CD4-positive, CD25-positive, alpha-beta regulatory T cell (primary cell): ENCODE measurements around the gene GREM2. TPM values are rescaled to one million over a fixed set of nuclear protein-coding genes. Genes with fewer than 3 reads are reported as not detected.

Experiments used
- ATAC-seq, 2 donors: fragments of 150-1000 bp; cut with Tn5 transposase; one replicate each; pipeline ENCODE4 v1.10.0; 2021; ENCODE audit warnings: low read depth in 2 of 2, moderate number of reproducible peaks in 2 of 2, moderate library complexity in 1 of 2
- DNase-seq, 3 donors: peaks; one replicate each; pipeline versions ENCODE4 v3.0.0 to v3.0.0-alpha.2; 2012 to 2022; ENCODE audit warnings: mixed read lengths in 1 of 3
- H3K27ac ChIP-seq: one replicate; pipeline ENCODE4 v1.7.0; 2013; ENCODE audit warnings: mild to moderate bottlenecking, low read length; ENCODE audit not compliant: insufficient read depth, poor library complexity, severe bottlenecking
- H3K27me3 ChIP-seq: one replicate; pipeline ENCODE4 v1.7.0; 2013; ENCODE audit warnings: low read length; ENCODE audit not compliant: control insufficient read depth, insufficient read depth
- H3K36me3 ChIP-seq: one replicate; pipeline ENCODE4 v1.7.0; 2013; ENCODE audit warnings: mild to moderate bottlenecking, low read length, moderate library complexity; ENCODE audit not compliant: control insufficient read depth, insufficient read depth
- H3K4me1 ChIP-seq: 2 replicates; pipeline ENCODE4 v1.7.0; 2013; ENCODE audit warnings: mild to moderate bottlenecking, low read length; ENCODE audit not compliant: insufficient read depth, control insufficient read depth, poor library complexity, severe bottlenecking
- H3K4me3 ChIP-seq: one replicate; pipeline ENCODE4 v1.7.0; 2013; ENCODE audit warnings: low read depth, mild to moderate bottlenecking, low read length, moderate library complexity
- H3K9me3 ChIP-seq, 2 experiments: 1 replicate in 1 of 2; 2 replicates in 1 of 2; pipeline ENCODE4 v1.7.0; 2013; ENCODE audit warnings: low read length in 2 of 2, mild to moderate bottlenecking in 1 of 2, moderate library complexity in 1 of 2; ENCODE audit not compliant: control insufficient read depth in 2 of 2
- H3K27ac Mint-ChIP-seq, 3 donors: one replicate each; pipeline ENCODE4 v1.8.0; 2020 to 2022; ENCODE audit warnings: mild to moderate bottlenecking in 3 of 3, mixed read lengths in 3 of 3, moderate library complexity in 2 of 3
- H3K27me3 Mint-ChIP-seq: one replicate; pipeline ENCODE4 v1.8.0; 2022; ENCODE audit warnings: mild to moderate bottlenecking, mixed read lengths
- H3K36me3 Mint-ChIP-seq: one replicate; pipeline ENCODE4 v1.8.0; 2020; ENCODE audit warnings: mixed read lengths
- H3K4me1 Mint-ChIP-seq, 4 donors: one replicate each; pipeline ENCODE4 v1.8.0; 2020 to 2022; ENCODE audit warnings: mixed read lengths in 4 of 4, mild to moderate bottlenecking in 1 of 4
- H3K4me3 Mint-ChIP-seq, 4 donors: one replicate each; pipeline ENCODE4 v1.8.0; 2020 to 2022; ENCODE audit warnings: mild to moderate bottlenecking in 4 of 4, mixed read lengths in 4 of 4, moderate library complexity in 3 of 4
- H3K9me3 Mint-ChIP-seq, 7 donors: one replicate each; pipeline ENCODE4 v1.8.0; 2020 to 2022; ENCODE audit warnings: mixed read lengths in 7 of 7, mild to moderate bottlenecking in 3 of 7, moderate library complexity in 2 of 7
- polyA plus RNA-seq, 4 donors: library from polyadenylated mRNA; unstranded; fragments of 300-500 nt; fragmentation: Illumina TruSeq; gene quantifications; one replicate each; pipeline ENCODE4 v1.2.3, GENCODE V29; 2021
- total RNA-seq: library from RNA; stranded (reverse); gene quantifications from one replicate; pipeline ENCODE4 v1.2.3, GENCODE V29; 2022

GREM2 gene
- total and polyA plus RNA-seq, 5 donors from 2014 or later: not detected

DNA sequence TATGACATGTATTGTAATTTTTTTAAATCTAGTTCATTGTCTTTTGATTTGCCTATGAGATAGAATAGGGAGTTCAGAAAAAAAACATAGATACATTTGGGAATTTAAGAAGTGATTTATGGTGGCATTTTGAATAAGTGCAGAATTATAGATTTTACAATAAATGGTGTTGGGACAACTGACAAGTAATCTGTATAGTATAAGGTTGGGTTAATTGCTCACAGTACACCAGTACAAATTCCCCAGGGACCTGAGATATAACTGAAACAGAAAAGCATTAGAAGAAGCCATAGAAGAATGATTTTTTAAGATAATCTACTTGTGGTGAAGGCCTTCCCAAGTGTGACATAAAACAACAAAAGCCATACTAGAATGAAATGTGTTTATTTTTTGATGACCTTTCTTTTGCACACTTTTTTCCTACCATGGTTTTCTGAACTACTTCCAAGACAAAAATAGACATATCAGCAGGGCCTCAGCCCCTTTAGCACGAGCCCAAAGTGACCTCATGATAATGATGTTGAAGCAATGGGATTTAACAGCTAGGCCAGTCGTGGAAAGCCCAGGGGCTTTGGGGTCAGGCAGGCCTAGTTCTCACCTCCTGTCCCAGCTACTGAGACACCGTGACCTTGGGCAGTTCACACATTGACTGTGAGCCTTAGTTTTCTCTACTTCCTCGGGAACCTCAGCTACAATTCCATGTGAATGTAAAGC lies 87.4 kb downstream of the GREM2 start:
- no peaks in the 10 kb centered on the region for H3K4me1 Mint-ChIP-seq
- H3K27me3 ChIP-seq: no peaks in the 10 kb centered on the region
- H3K4me1 ChIP-seq: no peaks in the 10 kb centered on the region
- ATAC-seq (no peak), DNase-seq (no peak)
- H3K4me3 Mint-ChIP-seq: no peak overlapping the region
- H3K9me3 ChIP-seq: no peaks in the 10 kb centered on the region
- H3K27me3 Mint-ChIP-seq: no peaks in the 10 kb centered on the region
- no peak overlapping the region for H3K27ac Mint-ChIP-seq
- peaks cover 2 to 12% (median 4%) of the 10 kb centered on the region in 7 donors for H3K9me3 Mint-ChIP-seq
- H3K27ac ChIP-seq: no peak overlapping the region
- no peak overlapping the region for H3K4me3 ChIP-seq
- no peaks in the 10 kb centered on the region for H3K36me3 Mint-ChIP-seq
- H3K36me3 ChIP-seq: no peaks in the 10 kb centered on the region

DNA sequence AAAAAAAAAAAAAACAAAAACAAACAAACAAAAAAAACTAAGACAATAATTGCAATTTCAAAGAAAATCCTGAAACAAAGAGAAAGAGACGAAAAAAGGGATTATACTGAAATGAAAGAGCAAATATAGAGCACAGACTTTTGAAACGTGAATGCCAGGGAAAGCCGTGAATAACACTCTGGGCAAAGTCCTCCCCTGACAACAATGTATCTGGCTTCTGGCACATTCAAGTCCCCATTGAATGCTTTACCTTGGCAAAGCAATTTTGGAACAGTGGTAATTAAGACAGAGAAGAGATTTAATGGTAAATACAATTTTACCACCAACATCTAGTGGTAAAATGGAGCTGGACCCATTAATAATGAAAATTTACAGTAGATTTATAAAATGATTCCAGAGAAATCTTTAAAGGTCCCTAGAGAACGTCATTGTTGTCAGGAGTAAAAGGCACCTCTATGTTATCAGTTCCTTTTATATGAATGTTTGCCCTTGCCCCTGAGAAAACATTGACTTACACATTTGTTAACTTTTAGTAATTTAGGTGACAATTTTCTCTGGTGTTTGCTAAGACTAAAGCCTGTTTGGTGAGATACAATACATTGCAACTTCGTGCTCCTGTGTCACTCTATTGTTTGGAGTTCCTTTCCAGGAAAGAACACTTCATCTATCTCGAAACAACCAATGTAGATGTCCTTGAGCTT lies 89.7 kb downstream of the GREM2 start:
- H3K9me3 ChIP-seq: no peaks in the 10 kb centered on the region
- H3K36me3 ChIP-seq: no peaks in the 10 kb centered on the region
- DNase-seq (no peak), ATAC-seq (no peak)
- H3K27ac ChIP-seq: no peak overlapping the region
- H3K27ac Mint-ChIP-seq: peak overlapping the region in 1 of 3 donors; percentile 58
- no peaks in the 10 kb centered on the region for H3K27me3 ChIP-seq
- H3K9me3 Mint-ChIP-seq: peaks cover 1 to 12% (median 5%) of the 10 kb centered on the region in 7 donors
- H3K36me3 Mint-ChIP-seq: no peaks in the 10 kb centered on the region
- no peak overlapping the region for H3K4me3 Mint-ChIP-seq
- no peaks in the 10 kb centered on the region for H3K27me3 Mint-ChIP-seq
- no peak overlapping the region for H3K4me3 ChIP-seq
- H3K4me1 ChIP-seq: no peaks in the 10 kb centered on the region
- no peaks in the 10 kb centered on the region for H3K4me1 Mint-ChIP-seq

DNA sequence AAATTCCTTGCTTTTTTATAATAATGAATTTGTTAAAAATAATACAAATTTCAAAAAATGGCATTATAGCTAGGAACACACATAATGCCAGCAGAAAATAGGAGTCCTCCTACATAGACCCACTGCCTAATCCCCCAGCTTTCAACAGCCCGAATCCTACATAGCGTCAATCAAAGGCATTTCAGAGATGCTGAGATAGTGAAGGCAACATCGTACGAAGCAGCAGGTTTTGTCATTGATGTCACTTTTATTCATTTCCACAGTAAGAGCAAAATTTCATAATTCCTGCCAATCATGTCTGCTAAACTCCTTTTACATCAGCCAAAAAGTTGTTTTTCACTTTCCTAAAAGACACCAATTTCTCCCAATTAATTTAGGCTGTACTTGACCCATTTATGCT lies 94.1 kb downstream of the GREM2 start:
- Mint-ChIP-seq H3K9me3 (peaks cover 0 to 8% (median 3%) of the 10 kb centered on the region in 7 donors), H3K36me3 (no peaks in the 10 kb centered on the region), H3K27ac (no peak overlapping the region), H3K4me3 (no peak overlapping the region), H3K27me3 (no peaks in the 10 kb centered on the region), H3K4me1 (no peaks in the 10 kb centered on the region)
- no peaks in the 10 kb centered on the region for H3K27me3 ChIP-seq
- no peaks in the 10 kb centered on the region for H3K4me1 ChIP-seq
- no peak overlapping the region for H3K27ac ChIP-seq
- H3K4me3 ChIP-seq: no peak overlapping the region
- no peaks in the 10 kb centered on the region for H3K9me3 ChIP-seq
- DNase-seq (no peak), ATAC-seq (no peak)
- H3K36me3 ChIP-seq: no peaks in the 10 kb centered on the region

DNA sequence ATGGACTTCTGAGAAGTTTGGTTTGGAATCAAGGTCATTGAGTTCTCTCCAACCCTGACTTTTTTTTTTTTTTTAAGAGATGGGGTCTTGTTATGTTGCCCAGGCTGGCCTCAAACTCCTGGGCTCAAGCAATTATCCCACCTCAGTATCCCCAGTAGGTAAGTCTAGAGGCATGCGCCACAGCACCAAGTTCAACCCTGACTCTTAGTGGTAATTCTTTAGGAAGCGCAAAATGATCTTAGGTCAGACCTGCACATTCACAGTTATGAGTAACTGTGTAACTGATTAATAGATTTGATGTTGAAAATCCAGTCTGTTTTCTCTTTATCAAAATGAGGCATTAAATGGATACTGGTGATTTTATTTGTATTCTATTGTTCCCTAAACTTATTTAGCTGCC lies 95.9 kb downstream of the GREM2 start:
- Histone ChIP-seq H3K9me3 (no peaks in the 10 kb centered on the region), H3K27me3 (no peaks in the 10 kb centered on the region), H3K36me3 (no peaks in the 10 kb centered on the region), H3K4me1 (no peaks in the 10 kb centered on the region), H3K4me3 (no peak overlapping the region), H3K27ac (no peak overlapping the region)
- DNase-seq (no peak), ATAC-seq (no peak)
- no peaks in the 10 kb centered on the region for H3K36me3 Mint-ChIP-seq
- H3K4me1 Mint-ChIP-seq: no peaks in the 10 kb centered on the region
- H3K27ac Mint-ChIP-seq: no peak overlapping the region
- H3K9me3 Mint-ChIP-seq: peaks cover 0 to 12% (median 4%) of the 10 kb centered on the region in 7 donors
- H3K27me3 Mint-ChIP-seq: no peaks in the 10 kb centered on the region
- H3K4me3 Mint-ChIP-seq: no peak overlapping the region

DNA sequence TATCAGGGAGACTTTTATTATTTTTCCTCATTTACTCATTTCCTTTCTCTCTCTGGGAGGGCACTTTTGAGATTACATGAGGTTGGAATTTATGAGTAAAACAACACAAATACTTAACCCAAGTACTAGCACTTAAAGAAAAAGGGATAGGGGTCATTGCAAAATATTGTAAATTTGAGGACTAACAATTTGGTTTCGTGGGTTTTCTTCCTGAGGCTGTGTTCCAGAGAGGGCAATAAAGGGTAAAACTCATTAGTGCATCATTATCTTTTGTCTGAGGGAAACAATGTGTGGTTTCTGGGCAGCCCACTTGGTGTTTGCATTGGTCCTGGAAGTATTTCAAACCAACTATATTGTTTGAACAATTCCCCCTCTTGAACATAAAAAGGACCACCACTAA lies 96.5 kb downstream of the GREM2 start:
- Histone ChIP-seq H3K36me3 (no peaks in the 10 kb centered on the region), H3K27me3 (no peaks in the 10 kb centered on the region), H3K4me1 (no peaks in the 10 kb centered on the region), H3K4me3 (no peak overlapping the region), H3K9me3 (no peaks in the 10 kb centered on the region), H3K27ac (no peak overlapping the region)
- no peak overlapping the region for H3K4me3 Mint-ChIP-seq
- H3K27me3 Mint-ChIP-seq: no peaks in the 10 kb centered on the region
- H3K9me3 Mint-ChIP-seq: peaks cover 0 to 12% (median 2%) of the 10 kb centered on the region in 7 donors
- no peaks in the 10 kb centered on the region for H3K4me1 Mint-ChIP-seq
- no peak overlapping the region for H3K27ac Mint-ChIP-seq
- no peaks in the 10 kb centered on the region for H3K36me3 Mint-ChIP-seq
- ATAC-seq: no peak
- DNase-seq: no peak

DNA sequence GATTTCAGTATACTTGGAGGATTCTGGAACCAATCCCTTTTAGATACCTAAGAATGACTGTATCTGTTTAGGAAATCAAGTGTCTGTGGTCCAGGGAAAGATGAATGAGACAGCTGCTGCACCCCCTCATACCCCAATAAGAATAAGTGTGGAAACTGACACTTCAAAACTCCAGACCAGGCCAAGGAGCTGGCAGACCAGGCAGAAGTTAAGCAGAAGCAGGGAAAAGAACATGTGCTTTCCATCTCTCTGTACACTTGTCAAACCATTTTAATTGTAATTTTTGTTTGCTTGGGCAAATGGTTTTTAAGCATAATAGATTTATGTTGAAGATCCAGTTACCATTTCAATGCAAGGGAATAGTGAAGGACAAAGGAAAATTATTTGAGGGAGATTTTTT lies 100.2 kb downstream of the GREM2 start:
- H3K27me3 Mint-ChIP-seq: no peaks in the 10 kb centered on the region
- no peaks in the 10 kb centered on the region for H3K36me3 ChIP-seq
- H3K27me3 ChIP-seq: no peaks in the 10 kb centered on the region
- no peak overlapping the region for H3K27ac Mint-ChIP-seq
- ATAC-seq (no peak), DNase-seq (no peak)
- no peaks in the 10 kb centered on the region for H3K36me3 Mint-ChIP-seq
- no peaks in the 10 kb centered on the region for H3K9me3 ChIP-seq
- peaks cover 4 to 18% (median 5%) of the 10 kb centered on the region in 7 donors for H3K9me3 Mint-ChIP-seq
- no peaks in the 10 kb centered on the region for H3K4me1 ChIP-seq
- no peaks in the 10 kb centered on the region for H3K4me1 Mint-ChIP-seq
- no peak overlapping the region for H3K4me3 ChIP-seq
- no peak overlapping the region for H3K27ac ChIP-seq
- no peak overlapping the region for H3K4me3 Mint-ChIP-seq

DNA sequence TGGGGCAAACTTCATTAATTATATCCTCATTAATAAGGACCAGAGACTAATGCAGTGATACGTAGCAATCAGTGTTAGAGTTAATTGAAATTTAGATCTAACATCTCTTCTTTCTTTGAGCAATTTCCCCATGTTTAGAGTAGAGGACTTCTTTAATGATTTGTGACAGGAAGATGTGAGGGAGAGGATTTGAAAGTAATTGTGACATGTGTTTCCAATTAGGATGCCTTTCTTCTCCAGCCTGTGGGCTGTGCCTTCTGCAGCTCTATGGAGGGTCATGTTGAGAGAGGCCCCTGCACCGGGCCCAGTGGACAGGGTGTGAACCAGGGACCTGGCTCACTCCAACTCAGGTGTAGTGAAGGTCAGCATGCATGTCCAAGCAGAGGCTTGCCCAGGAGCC lies 103.0 kb downstream of the GREM2 start:
- DNase-seq: no peak
- H3K36me3 Mint-ChIP-seq: no peaks in the 10 kb centered on the region
- H3K4me3 Mint-ChIP-seq: no peak overlapping the region
- Histone ChIP-seq H3K4me3 (no peak overlapping the region), H3K4me1 (no peaks in the 10 kb centered on the region), H3K9me3 (peaks cover 2 to 4% of the 10 kb centered on the region in 2 experiments), H3K27ac (no peak overlapping the region), H3K27me3 (no peaks in the 10 kb centered on the region), H3K36me3 (no peaks in the 10 kb centered on the region)
- no peaks in the 10 kb centered on the region for H3K27me3 Mint-ChIP-seq
- H3K4me1 Mint-ChIP-seq: no peaks in the 10 kb centered on the region
- H3K9me3 Mint-ChIP-seq: peaks cover 4 to 20% (median 12%) of the 10 kb centered on the region in 7 donors
- no peak overlapping the region for H3K27ac Mint-ChIP-seq
- no peak for ATAC-seq

DNA sequence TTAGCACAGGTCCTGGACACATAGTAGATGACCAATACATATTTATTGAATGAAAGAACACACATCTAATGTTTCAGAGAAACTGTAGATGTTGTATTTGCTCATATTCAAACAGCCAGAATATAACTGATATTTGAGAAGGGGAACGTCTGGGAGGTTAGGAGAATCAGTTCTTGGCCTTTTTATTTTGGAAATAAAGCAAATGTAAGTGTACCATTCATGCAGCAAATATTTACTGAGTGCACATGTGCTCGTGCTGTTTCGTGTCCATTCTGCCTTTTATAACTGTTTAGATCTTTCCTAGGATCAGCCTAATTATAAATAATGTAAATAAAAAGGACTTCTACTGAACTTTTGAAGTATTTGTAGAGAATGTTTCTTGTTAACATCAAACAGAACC lies 103.8 kb downstream of the GREM2 start:
- ATAC-seq: no peak
- no peak overlapping the region for H3K27ac ChIP-seq

More for the DNA sequence above, 103.8 kb downstream of the GREM2 start:
- H3K9me3 Mint-ChIP-seq: peaks cover 4 to 18% (median 10%) of the 10 kb centered on the region in 7 donors
- H3K4me1 Mint-ChIP-seq: no peaks in the 10 kb centered on the region
- Histone ChIP-seq H3K27me3 (no peaks in the 10 kb centered on the region), H3K36me3 (no peaks in the 10 kb centered on the region), H3K4me3 (no peak overlapping the region), H3K4me1 (no peaks in the 10 kb centered on the region), H3K9me3 (peaks cover 2 to 4% of the 10 kb centered on the region in 2 experiments)
- no peaks in the 10 kb centered on the region for H3K36me3 Mint-ChIP-seq
- no peak overlapping the region for H3K27ac Mint-ChIP-seq
- peak overlapping the region in 1 of 4 donors; percentile 43 for H3K4me3 Mint-ChIP-seq
- no peak for DNase-seq
- no peaks in the 10 kb centered on the region for H3K27me3 Mint-ChIP-seq
